Pons (tissue), 1 donor: ENCODE data around the gene MYL10.
"Not testable (repeated sequence)": the region's sequence is repeated elsewhere in the genome, so short reads cannot be mapped to it uniquely, and the experiment has no call there.

Experiments
- DNase-seq: peaks from one replicate; pipeline ENCODE4 v3.0.0-alpha.2; 2016; ENCODE audit warnings: low spot score

MYL10 gene

GRCh38 chr7:101651112-101651511, 22.0 kb upstream of the MYL10 start:
- DNase-seq = no peak

- no peak for DNase-seq
These were observed 21.5 kb upstream of the MYL10 start for GRCh38 chr7:101650579-101651081.

GRCh38 chr7:101647876-101648275, 18.8 kb upstream of the MYL10 start:
- not testable (repeated sequence) for DNase-seq

GRCh38 chr7:101645951-101646350, 16.9 kb upstream of the MYL10 start:
- no peak for DNase-seq

GRCh38 chr7:101644879-101645278, 15.8 kb upstream of the MYL10 start:
- no peak for DNase-seq

- not testable (repeated sequence) for DNase-seq
These were observed 10.0 kb upstream of the MYL10 start for GRCh38 chr7:101639127-101639526.

GRCh38 chr7:101636822-101637623, 7.9 kb upstream of the MYL10 start:
- DNase-seq = no peak

GRCh38 chr7:101635484-101635883, 6.4 kb upstream of the MYL10 start:
- no peak for DNase-seq

- DNase-seq = no peak
These were observed 5.2 kb upstream of the MYL10 start for GRCh38 chr7:101634196-101634717.

GRCh38 chr7:101633511-101633910, 4.4 kb upstream of the MYL10 start:
- no peak for DNase-seq

- DNase-seq = no peak
These were observed 3.5 kb upstream of the MYL10 start for GRCh38 chr7:101632641-101633040.

- DNase-seq = no peak
These were observed 2.2 kb upstream of the MYL10 start for GRCh38 chr7:101631224-101631714.

- no peak for DNase-seq
These were observed 1.5 kb upstream of the MYL10 start for GRCh38 chr7:101630591-101630990.

GRCh38 chr7:101628522-101628921, 574 bp downstream of the MYL10 start:
- no peak for DNase-seq

GRCh38 chr7:101626758-101627157, 2.3 kb downstream of the MYL10 start:
- no peak for DNase-seq

GRCh38 chr7:101626069-101626671, 2.9 kb downstream of the MYL10 start:
- no peak for DNase-seq

- no peak for DNase-seq
These were observed 3.9 kb downstream of the MYL10 start for GRCh38 chr7:101625031-101625791.

GRCh38 chr7:101624246-101625001, 4.7 kb downstream of the MYL10 start:
- no peak for DNase-seq

GRCh38 chr7:101622609-101623173, 6.4 kb downstream of the MYL10 start:
- DNase-seq = no peak

- DNase-seq = no peak
These were observed 8.1 kb downstream of the MYL10 start for GRCh38 chr7:101620991-101621390.

- no peak for DNase-seq
These were observed 8.7 kb downstream of the MYL10 start for GRCh38 chr7:101620395-101620794.
